SK-N-DZ (cell line): ENCODE measurements around the gene KLF14.
"Not testable (repeated sequence)": the region's sequence is repeated elsewhere in the genome, so short reads cannot be mapped to it uniquely, and the experiment has no call there.

ENCODE experiments used
- DNase-seq: peaks from one replicate; pipeline ENCODE4 v3.0.0-alpha.2; 2015; ENCODE audit warnings: low spot score

KLF14 gene

GRCh38 chr7:130719541-130719940 is 14.5 kb downstream of the KLF14 start:
- no peak for DNase-seq

- no peak for DNase-seq
These were observed 21.6 kb downstream of the KLF14 start for GRCh38 chr7:130712416-130712815.

GRCh38 chr7:130708766-130709165 is 25.2 kb downstream of the KLF14 start:
- DNase-seq = no peak

GRCh38 chr7:130708001-130708400 is 26.0 kb downstream of the KLF14 start:
- no peak for DNase-seq

- no peak for DNase-seq
These were observed 30.2 kb downstream of the KLF14 start for GRCh38 chr7:130703851-130704250.

- no peak for DNase-seq
These were observed 32.4 kb downstream of the KLF14 start for GRCh38 chr7:130701650-130702049.

- DNase-seq = no peak
These were observed 33.2 kb downstream of the KLF14 start for GRCh38 chr7:130700760-130701159.

GRCh38 chr7:130699686-130700085 is 34.3 kb downstream of the KLF14 start:
- DNase-seq = no peak

GRCh38 chr7:130697820-130698219 is 36.2 kb downstream of the KLF14 start:
- no peak for DNase-seq

- peak; percentile 4 for DNase-seq
These were observed 38.2 kb downstream of the KLF14 start for GRCh38 chr7:130695840-130696239.

- DNase-seq = not testable (repeated sequence)
These were observed 41.6 kb downstream of the KLF14 start for GRCh38 chr7:130692396-130692795.

- DNase-seq = no peak
These were observed 44.3 kb downstream of the KLF14 start for GRCh38 chr7:130689683-130690082.

GRCh38 chr7:130683026-130683425 is 51.0 kb downstream of the KLF14 start:
- no peak for DNase-seq
